ENCODE measurements around the gene EPN2.

DNA sequence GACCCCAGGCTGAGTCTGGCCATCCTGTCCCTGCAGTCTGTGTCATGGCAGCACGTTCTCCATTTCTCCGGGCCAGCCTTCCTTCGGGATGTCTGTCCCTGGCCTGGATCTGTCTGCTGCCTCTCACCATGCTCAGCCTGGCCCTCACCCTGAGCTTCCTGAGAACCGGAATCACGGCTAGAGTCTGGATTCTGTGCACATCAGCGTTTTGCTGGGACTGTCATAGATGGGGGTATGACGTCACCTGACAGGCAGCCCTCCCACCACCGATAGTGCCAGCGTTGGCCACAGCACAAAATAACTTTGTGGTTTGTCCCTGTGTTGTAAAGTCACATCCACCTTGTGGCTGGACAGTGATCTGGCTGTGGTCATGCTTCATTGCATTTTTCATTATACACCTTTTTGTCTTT is 66.2 kb downstream of the EPN2 start:
- TF ChIP-seq CTCF (IDR thresholded peaks at IDR 0.05): no peak
- no peak for TF ChIP-seq POLR2A (IDR thresholded peaks at IDR 0.05)
- no peak for TF ChIP-seq EP300 (IDR thresholded peaks at IDR 0.05)
